Adrenal gland (tissue), 5 donors: ENCODE results near the gene ASCL2.

ENCODE experiments used
- POLR2A ChIP-seq, 2 donors: fragments of 450-650 bp; IDR thresholded peaks; one replicate each; pipeline ENCODE4 v1.6.1; 2017; ENCODE audit warnings: antibody characterized with exemption in 2 of 2, mild to moderate bottlenecking in 2 of 2, moderate library complexity in 1 of 2
- TF ChIP-seq, protein P1 (sequence below), 6 experiments: fragments of 450-650 bp in 4 of 6; fragments of 200-600 bp in 2 of 6; sonication (generic) in 1 of 6; IDR thresholded peaks; 1 replicate in 5 of 6; 2 replicates in 1 of 6; pipeline versions ENCODE4 v1.5.1 to v1.8.0; 2016 to 2021; ENCODE audit warnings: antibody characterized with exemption in 6 of 6, mild to moderate bottlenecking in 2 of 6, moderate library complexity in 1 of 6
- donor health status: DM: no; HTN: no; CAD: no.

- TF ChIP-seq, protein P1, sequence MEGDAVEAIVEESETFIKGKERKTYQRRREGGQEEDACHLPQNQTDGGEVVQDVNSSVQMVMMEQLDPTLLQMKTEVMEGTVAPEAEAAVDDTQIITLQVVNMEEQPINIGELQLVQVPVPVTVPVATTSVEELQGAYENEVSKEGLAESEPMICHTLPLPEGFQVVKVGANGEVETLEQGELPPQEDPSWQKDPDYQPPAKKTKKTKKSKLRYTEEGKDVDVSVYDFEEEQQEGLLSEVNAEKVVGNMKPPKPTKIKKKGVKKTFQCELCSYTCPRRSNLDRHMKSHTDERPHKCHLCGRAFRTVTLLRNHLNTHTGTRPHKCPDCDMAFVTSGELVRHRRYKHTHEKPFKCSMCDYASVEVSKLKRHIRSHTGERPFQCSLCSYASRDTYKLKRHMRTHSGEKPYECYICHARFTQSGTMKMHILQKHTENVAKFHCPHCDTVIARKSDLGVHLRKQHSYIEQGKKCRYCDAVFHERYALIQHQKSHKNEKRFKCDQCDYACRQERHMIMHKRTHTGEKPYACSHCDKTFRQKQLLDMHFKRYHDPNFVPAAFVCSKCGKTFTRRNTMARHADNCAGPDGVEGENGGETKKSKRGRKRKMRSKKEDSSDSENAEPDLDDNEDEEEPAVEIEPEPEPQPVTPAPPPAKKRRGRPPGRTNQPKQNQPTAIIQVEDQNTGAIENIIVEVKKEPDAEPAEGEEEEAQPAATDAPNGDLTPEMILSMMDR (IDR thresholded peaks at IDR 0.05), result no peak
- no peak for TF ChIP-seq POLR2A (IDR thresholded peaks at IDR 0.05)
These were observed 9.7 kb downstream of the ASCL2 start for GRCh38 chr11:2260491-2261364.
